ENCODE results near the gene CEP112. TPM values are rescaled to one million over a fixed set of nuclear protein-coding genes. Genes with fewer than 3 reads are reported as not detected.

The CEP112 gene
- total and polyA plus RNA-seq, 9 of the 15 experiments (the other 6 are each of a cell fraction or from before 2014, with no cell fraction given) = 0.84 TPM; not detected in 8

GRCh38 chr17:66233023-66233753 lies 41.3 kb upstream of the CEP112 start:
- in situ Hi-C loops (cut with MboI) (no loop called here), intact Hi-C loops (cut with micrococcal nuclease) (no loop called here)
- ATAC-seq (no peak), FAIRE-seq (no peak), DNase-seq (ENCODE audit: extremely low read depth in 1 of 4, low spot score in 3 of 4) (no peak)
- Histone ChIP-seq H3K9me3 (replicated peaks; ENCODE audit: control insufficient read depth, insufficient read depth, low read depth, low read length) (no peaks in the 10 kb centered on the region), H3K4me3 (no peak overlapping the region), H3K4me1 (replicated peaks in 1 of 2; ENCODE audit: control insufficient read depth in 2 of 2, insufficient read depth in 2 of 2, low read length in 2 of 2) (no peaks in the 10 kb centered on the region), H3K9ac (ENCODE audit: insufficient read depth in 1 of 2, low read depth in 2 of 2, low read length in 2 of 2) (no peak overlapping the region), H3K9me1 (ENCODE audit: control insufficient read depth, insufficient read depth, low read length) (no peaks in the 10 kb centered on the region), H3K79me2 (ENCODE audit: control insufficient read depth, insufficient read depth, low read length) (no peaks in the 10 kb centered on the region), H3K36me3 (ENCODE audit: control insufficient read depth, insufficient read depth, low read length) (no peaks in the 10 kb centered on the region), H3K27ac (ENCODE audit: extremely low read depth, low read depth, low read length) (no peak overlapping the region), H3K27me3 (ENCODE audit: control insufficient read depth in 2 of 2, insufficient read depth in 2 of 2, low read length in 2 of 2) (peaks cover 16 to 19% of the 10 kb centered on the region in 2 experiments), H4K20me1 (replicated peaks; ENCODE audit: control insufficient read depth, insufficient read depth, low read length) (no peaks in the 10 kb centered on the region), H2AFZ (ENCODE audit: low read depth, low read length) (no peak overlapping the region), H3K4me2 (ENCODE audit: insufficient read depth, low read length) (no peak overlapping the region)
- POLR2A ChIA-PET = no interaction called here
- CTCF ChIA-PET (ENCODE audit: low intra/inter-chr PET ratio) = no interaction called here
- BruUV-seq (replicated peaks) = no TSS peak
- WGBS (ENCODE audit: insufficient coverage, low coverage, missing lambda C conversion rate) = 0% methylated on average over 8 of the region's 8 CpGs
- TF ChIP-seq ZNF324 (CRISPR knock-in tag; IDR thresholded peaks at IDR 0.05) (no peak), STAT5A (IDR thresholded peaks at IDR 0.05; ENCODE audit: borderline replicate concordance, low read length) (no peak), ZBTB9 (CRISPR knock-in tag; IDR thresholded peaks at IDR 0.05) (no peak), JUND (IDR thresholded peaks at IDR 0.05; ENCODE audit: borderline replicate concordance, low read depth, low read length) (no peak), JUND (tag; IDR thresholded peaks at IDR 0.05; ENCODE audit: borderline replicate concordance, low read depth, low read length) (no peak), HDAC6 (IDR thresholded peaks at IDR 0.05; ENCODE audit: low read depth, low read length) (no peak), ZNF449 (CRISPR knock-in tag; IDR thresholded peaks at IDR 0.05) (no peak), UBTF (IDR thresholded peaks at IDR 0.05; ENCODE audit: borderline replicate concordance in 1 of 2, low read depth in 2 of 2, low read length in 2 of 2) (no peak), ZNF197 (CRISPR knock-in tag; IDR thresholded peaks at IDR 0.05; ENCODE audit: low read depth) (no peak), CHD1 (IDR thresholded peaks at IDR 0.05; ENCODE audit: low read length) (no peak), MBD2 (IDR thresholded peaks at IDR 0.05; ENCODE audit: borderline replicate concordance, low read depth) (no peak), ETS1 (conservative IDR thresholded peaks at IDR 0.05; ENCODE audit: control insufficient read depth, low read depth, low read length) (no peak), TOE1 (IDR thresholded peaks at IDR 0.05; ENCODE audit: borderline replicate concordance) (no peak), TOE1 (CRISPR knock-in tag; IDR thresholded peaks at IDR 0.05; ENCODE audit: borderline replicate concordance, low read depth) (no peak), KLF10 (CRISPR knock-in tag; IDR thresholded peaks at IDR 0.05) (no peak)
